GM23338 (cell line): ENCODE results near the gene AKR1B1.

Experiments used
- EZH2phosphoT487 ChIP-seq: fragments of 200-600 bp; sonication (generic); IDR thresholded peaks from one replicate; pipeline ENCODE4 v1.8.1; 2018; ENCODE audit warnings: antibody characterized with exemption; ENCODE audit not compliant: unreplicated experiment
- POLR2AphosphoS5 ChIP-seq: IDR thresholded peaks from 2 replicates; pipeline ENCODE4 v1.6.1; 2016; ENCODE audit warnings: antibody characterized with exemption, low read depth
- TF ChIP-seq, protein P1 (sequence below), 2 experiments: fragments of 200-600 bp in 1 of 2; sonication (generic) in 1 of 2; conservative IDR thresholded peaks; 2 replicates each; pipeline versions ENCODE4 v1.5.1 to v1.6.1; 2016 to 2017; ENCODE audit warnings: antibody characterized with exemption in 2 of 2, low read depth in 2 of 2, mild to moderate bottlenecking in 2 of 2, moderate library complexity in 1 of 2

GRCh38 chr7:134481167-134481566 lies 22.3 kb upstream of the AKR1B1 start:
- TF ChIP-seq, protein P1, sequence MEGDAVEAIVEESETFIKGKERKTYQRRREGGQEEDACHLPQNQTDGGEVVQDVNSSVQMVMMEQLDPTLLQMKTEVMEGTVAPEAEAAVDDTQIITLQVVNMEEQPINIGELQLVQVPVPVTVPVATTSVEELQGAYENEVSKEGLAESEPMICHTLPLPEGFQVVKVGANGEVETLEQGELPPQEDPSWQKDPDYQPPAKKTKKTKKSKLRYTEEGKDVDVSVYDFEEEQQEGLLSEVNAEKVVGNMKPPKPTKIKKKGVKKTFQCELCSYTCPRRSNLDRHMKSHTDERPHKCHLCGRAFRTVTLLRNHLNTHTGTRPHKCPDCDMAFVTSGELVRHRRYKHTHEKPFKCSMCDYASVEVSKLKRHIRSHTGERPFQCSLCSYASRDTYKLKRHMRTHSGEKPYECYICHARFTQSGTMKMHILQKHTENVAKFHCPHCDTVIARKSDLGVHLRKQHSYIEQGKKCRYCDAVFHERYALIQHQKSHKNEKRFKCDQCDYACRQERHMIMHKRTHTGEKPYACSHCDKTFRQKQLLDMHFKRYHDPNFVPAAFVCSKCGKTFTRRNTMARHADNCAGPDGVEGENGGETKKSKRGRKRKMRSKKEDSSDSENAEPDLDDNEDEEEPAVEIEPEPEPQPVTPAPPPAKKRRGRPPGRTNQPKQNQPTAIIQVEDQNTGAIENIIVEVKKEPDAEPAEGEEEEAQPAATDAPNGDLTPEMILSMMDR (conservative IDR thresholded peaks at IDR 0.05; ENCODE audit: low read depth in 2 of 2): no peak
- no peak for TF ChIP-seq POLR2AphosphoS5
- no peak for TF ChIP-seq EZH2phosphoT487
